SK-N-SH (cell line): ENCODE data around the gene TMPRSS15.

ENCODE experiments used
- CTCF ChIP-seq: fragments of 200-600 bp; sonication (generic); IDR thresholded peaks from 2 replicates; pipeline ENCODE4 v1.6.1; 2017; ENCODE audit warnings: antibody characterized with exemption, mild to moderate bottlenecking, moderate library complexity
- TAF1 ChIP-seq: IDR thresholded peaks from 2 replicates; pipeline ENCODE4 v1.6.1; 2012; ENCODE audit warnings: low read depth, mild to moderate bottlenecking, low read length, moderate library complexity, borderline replicate concordance
- USF2 ChIP-seq: fragments of 150-350 bp; IDR thresholded peaks from 2 replicates; pipeline ENCODE4 v1.6.1; 2017; ENCODE audit warnings: antibody characterized with exemption, low read length, low read depth, borderline replicate concordance

GRCh38 chr21:18369115-18369514 lies 34.5 kb downstream of the TMPRSS15 start:
- TF ChIP-seq CTCF (peak; percentile 54), USF2 (no peak), TAF1 (no peak)
